Uterus (tissue), 4 donors: Measurements from ENCODE around the gene HAO2. TPM values are rescaled to one million over a fixed set of nuclear protein-coding genes. Genes with fewer than 3 reads are reported as not detected.

Source experiments
- DNase-seq, 2 donors: peaks; one replicate each; pipeline ENCODE4 v3.0.0-alpha.2; 2019 to 2020
- H3K27ac ChIP-seq, 2 donors: fragments of 200-600 bp; sonication (generic); 1 replicate in 1 of 2; 2 replicates in 1 of 2; pipeline ENCODE4 v1.5.1; 2016 to 2018
- H3K27me3 ChIP-seq, 2 donors: fragments of 200-600 bp; sonication (generic); one replicate each; pipeline ENCODE4 v1.5.1; 2018 to 2019; ENCODE audit warnings: control low read depth in 1 of 2
- H3K36me3 ChIP-seq, 2 donors: fragments of 200-600 bp; sonication (generic); one replicate each; pipeline ENCODE4 v1.5.1; 2019; ENCODE audit warnings: control low read depth in 1 of 2
- H3K4me1 ChIP-seq, 2 donors: fragments of 200-600 bp; sonication (generic); one replicate each; pipeline ENCODE4 v1.5.1; 2018 to 2019; ENCODE audit warnings: control low read depth in 1 of 2
- H3K4me3 ChIP-seq, 2 donors: fragments of 200-600 bp; sonication (generic); 1 replicate in 1 of 2; 2 replicates in 1 of 2; pipeline ENCODE4 v1.5.1; 2018 to 2019; ENCODE audit warnings: mild to moderate bottlenecking in 1 of 2
- H3K9me3 ChIP-seq, 2 donors: fragments of 200-600 bp; sonication (generic); one replicate each; pipeline ENCODE4 v1.5.1; 2019; ENCODE audit warnings: control low read depth in 1 of 2
- CTCF ChIP-seq, 4 experiments: fragments of 200-600 bp in 2 of 4; fragments of 450-650 bp in 2 of 4; sonication (generic) in 2 of 4; IDR thresholded peaks; one replicate each; pipeline ENCODE4 v1.5.1; 2016 to 2019; ENCODE audit warnings: antibody characterized with exemption in 4 of 4, mild to moderate bottlenecking in 2 of 4, moderate library complexity in 1 of 4
- POLR2A ChIP-seq, 2 donors: fragments of 450-650 bp; IDR thresholded peaks; one replicate each; pipeline ENCODE4 v1.6.1; 2016; ENCODE audit warnings: antibody characterized with exemption in 2 of 2, mild to moderate bottlenecking in 1 of 2, moderate library complexity in 1 of 2
- intact Hi-C: fragments of 100-400 bp; cut with DNase I; formaldehyde crosslinking; loops from one replicate; pipeline ENCODE4 v1.15.1; 2023; ENCODE audit warnings: low total_unique reads
- total RNA-seq, 4 donors: library from RNA; depleted of rRNA in 3 of 4; stranded (reverse); fragments of >200 nt in 3 of 4; gene quantifications; one replicate each; pipeline versions ENCODE4 v1.1.0 to v1.2.4, GENCODE V29; 2014 to 2023
- donor health status: DM: yes; HTN: yes; CAD: no.

The HAO2 gene
- total RNA-seq: 1 to 10 TPM in 1 of 4 donors, under 1 TPM in 1, not detected in 2; 0.90 to 1.4 TPM

- Histone ChIP-seq H3K36me3 (no peaks in the 10 kb centered on the region), H3K9me3 (no peaks in the 10 kb centered on the region), H3K4me3 (no peak within 1 kb of the TSS), H3K27me3 (no peaks in the 10 kb centered on the region), H3K27ac (no peak within 1 kb of the TSS), H3K4me1 (no peaks in the 10 kb centered on the region)
- TF ChIP-seq CTCF (IDR thresholded peaks at IDR 0.05) (no peak), POLR2A (IDR thresholded peaks at IDR 0.05) (no peak)
- intact Hi-C loops: loop anchor here (10.0 kb wide), 1 partner anchor 84 kb away; no protein-coding TSS in a partner anchor
- no peak for DNase-seq
Observed at GRCh38 chr1:119368554-119368953, at the start of gene HAO2. TSS of gene HAO2 (plus strand) at chr1:119368785. CDS start at chr1:119381086, 12,301 bp downstream.

DNA sequence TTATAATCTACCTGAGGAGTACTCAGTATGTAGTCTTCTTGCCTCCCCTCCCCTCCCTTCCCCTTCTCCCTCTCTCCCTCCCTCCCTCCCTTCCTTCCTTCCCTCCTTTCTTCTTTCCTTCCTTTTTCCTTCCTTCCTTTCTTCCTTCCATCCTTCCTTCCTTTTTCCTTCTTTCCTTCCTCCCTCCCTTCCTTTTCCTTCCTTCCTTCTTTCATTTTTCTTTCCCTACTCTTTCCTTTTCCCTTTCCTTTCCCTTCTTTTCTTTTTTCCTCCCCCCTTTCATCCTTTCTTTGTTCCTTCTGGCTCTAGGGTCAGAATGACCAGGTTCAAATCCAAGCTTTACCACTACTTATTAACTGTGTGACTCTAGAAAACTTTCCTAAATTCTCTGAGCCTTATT is 48.5 kb upstream of the HAO2 start:
- TF ChIP-seq CTCF (IDR thresholded peaks at IDR 0.05) (no peak), POLR2A (IDR thresholded peaks at IDR 0.05) (no peak)
- intact Hi-C loops: no loop called here

GRCh38 chr1:119321666-119322419 is 46.7 kb upstream of the HAO2 start:
- no peaks in the 10 kb centered on the region for H3K9me3 ChIP-seq
- no peaks in the 10 kb centered on the region for H3K36me3 ChIP-seq
- TF ChIP-seq POLR2A (IDR thresholded peaks at IDR 0.05) (no peak), CTCF (IDR thresholded peaks at IDR 0.05) (no peak)
- intact Hi-C loops: no loop called here
- H3K27me3 ChIP-seq: no peaks in the 10 kb centered on the region
- H3K4me3 ChIP-seq: no peak overlapping the region
- H3K27ac ChIP-seq: no peak overlapping the region
- no peaks in the 10 kb centered on the region for H3K4me1 ChIP-seq
- DNase-seq: no peak

More for the DNA sequence above, 48.5 kb upstream of the HAO2 start:
- Histone ChIP-seq H3K9me3 (no peaks in the 10 kb centered on the region), H3K4me3 (no peak overlapping the region), H3K27ac (no peak overlapping the region), H3K36me3 (no peaks in the 10 kb centered on the region), H3K4me1 (no peaks in the 10 kb centered on the region), H3K27me3 (no peaks in the 10 kb centered on the region)
- DNase-seq: no peak

DNA sequence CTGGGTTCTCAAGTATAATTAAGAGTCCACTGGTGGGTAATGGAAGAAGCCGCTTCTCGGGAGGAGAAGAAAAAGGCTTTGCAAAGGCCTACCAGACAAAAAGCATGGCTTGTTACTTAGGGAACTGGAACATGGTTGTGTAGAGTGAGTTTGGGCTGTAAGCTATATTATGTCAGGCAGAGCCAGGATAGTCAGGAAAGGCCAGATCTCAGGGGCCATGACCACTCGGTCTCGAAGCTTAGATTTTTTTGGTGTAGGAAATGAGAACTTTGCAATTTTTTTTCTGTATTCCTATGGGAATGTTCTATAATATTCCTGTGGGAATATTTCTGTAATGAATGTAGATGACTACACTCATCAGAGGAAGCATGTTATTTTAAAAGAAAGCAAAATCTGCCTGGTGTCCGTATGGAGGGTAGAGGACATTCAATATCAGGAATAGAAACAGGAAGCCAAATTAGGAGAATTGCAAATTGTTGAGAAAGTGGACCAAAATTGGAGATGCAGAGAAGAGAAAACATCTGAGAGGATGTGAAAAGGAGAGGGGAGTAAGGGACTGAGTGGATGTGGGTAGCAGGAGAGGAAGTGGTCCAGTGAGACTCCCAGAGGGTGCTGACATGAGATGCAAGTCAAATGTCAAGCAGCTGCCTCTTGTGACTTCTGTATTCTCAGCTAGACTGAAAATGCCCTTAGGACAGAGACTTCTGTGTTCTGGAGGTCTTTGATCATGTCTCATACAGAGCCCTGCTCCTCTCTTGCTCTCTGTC is 45.2 kb upstream of the HAO2 start:
- no peak for TF ChIP-seq POLR2A (IDR thresholded peaks at IDR 0.05)
- no peak for TF ChIP-seq CTCF (IDR thresholded peaks at IDR 0.05)
- Histone ChIP-seq H3K9me3 (no peaks in the 10 kb centered on the region), H3K27ac (no peak overlapping the region), H3K27me3 (no peaks in the 10 kb centered on the region), H3K4me3 (no peak overlapping the region), H3K36me3 (no peaks in the 10 kb centered on the region), H3K4me1 (no peaks in the 10 kb centered on the region)
- no peak for DNase-seq
- intact Hi-C loops: no loop called here

DNA sequence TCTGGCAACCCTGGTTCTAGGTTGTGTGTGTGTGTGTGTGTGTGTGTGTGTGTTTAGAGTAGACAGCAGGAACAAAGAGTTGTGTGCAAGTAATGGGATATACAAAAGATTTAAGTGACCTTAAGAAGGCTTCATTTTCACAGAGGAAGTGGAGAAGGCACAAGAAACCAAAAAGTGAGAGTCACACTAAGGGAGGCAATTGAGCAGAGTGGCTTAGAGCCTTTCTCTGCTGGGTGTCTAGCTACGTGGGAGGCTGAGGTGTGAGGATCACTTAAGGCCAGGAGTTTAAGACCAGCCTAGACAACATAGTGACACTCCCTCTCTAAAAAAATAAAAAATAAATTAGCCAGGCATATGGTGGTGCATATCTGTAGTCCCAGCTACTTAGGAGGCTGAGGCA is 44.4 kb upstream of the HAO2 start:
- no peak overlapping the region for H3K27ac ChIP-seq
- H3K9me3 ChIP-seq: no peaks in the 10 kb centered on the region
- H3K36me3 ChIP-seq: no peaks in the 10 kb centered on the region
- TF ChIP-seq CTCF (IDR thresholded peaks at IDR 0.05) (no peak), POLR2A (IDR thresholded peaks at IDR 0.05) (no peak)
- no peak overlapping the region for H3K4me3 ChIP-seq
- no peak for DNase-seq
- no peaks in the 10 kb centered on the region for H3K27me3 ChIP-seq
- intact Hi-C loops: no loop called here
- H3K4me1 ChIP-seq: no peaks in the 10 kb centered on the region
